GM19438 (cell line): ENCODE data around the gene MMEL1.

Source experiments
- ATAC-seq: cut with Tn5 transposase; IDR thresholded peaks from one replicate; pipeline ENCODE4 v1.9.1; 2021; ENCODE audit warnings: low read depth; ENCODE audit not compliant: unreplicated experiment

Gene MMEL1

GRCh38 chr1:2605509-2606395 is 27.1 kb downstream of the MMEL1 start:
- no peak for ATAC-seq

GRCh38 chr1:2604844-2605508 is 27.8 kb downstream of the MMEL1 start:
- no peak for ATAC-seq

GRCh38 chr1:2604156-2604843 is 28.5 kb downstream of the MMEL1 start:
- ATAC-seq, result no peak

GRCh38 chr1:2603521-2604155 is 29.2 kb downstream of the MMEL1 start:
- no peak for ATAC-seq

GRCh38 chr1:2602866-2603520 is 29.8 kb downstream of the MMEL1 start:
- ATAC-seq, result no peak

- ATAC-seq, result no peak
These were observed 30.4 kb downstream of the MMEL1 start for GRCh38 chr1:2602311-2602835.

GRCh38 chr1:2601721-2602303 is 31.0 kb downstream of the MMEL1 start:
- ATAC-seq, result no peak

GRCh38 chr1:2598329-2598931 is 34.4 kb downstream of the MMEL1 start:
- no peak for ATAC-seq

- ATAC-seq, result no peak
These were observed 35.1 kb downstream of the MMEL1 start for GRCh38 chr1:2597441-2598328.

- ATAC-seq, result no peak
These were observed 36.1 kb downstream of the MMEL1 start for GRCh38 chr1:2596530-2597333.

GRCh38 chr1:2595812-2596529 is 36.8 kb downstream of the MMEL1 start:
- ATAC-seq, result no peak

- ATAC-seq, result no peak
These were observed 37.5 kb downstream of the MMEL1 start for GRCh38 chr1:2595261-2595811.

GRCh38 chr1:2594641-2595131 is 38.1 kb downstream of the MMEL1 start:
- no peak for ATAC-seq

GRCh38 chr1:2594001-2594640 is 38.7 kb downstream of the MMEL1 start:
- ATAC-seq, result no peak

GRCh38 chr1:2593251-2593878 is 39.5 kb downstream of the MMEL1 start:
- ATAC-seq, result no peak

- ATAC-seq, result no peak
These were observed 40.1 kb downstream of the MMEL1 start for GRCh38 chr1:2592672-2593071.
